DMS79 (cell line): ENCODE measurements around the gene PRRT3.

Experiments
- DNase-seq: peaks from one replicate; lab custom pipeline; 2025; lab: John Stamatoyannopoulos, UW

The PRRT3 gene

GRCh38 chr3:9951962-9952805 lies at the start of gene PRRT3:
PRRT3 (minus strand) TSS chr3:9952408; CDS start chr3:9950115, 2,293 bp downstream.
- DNase-seq, result peak; percentile 0

GRCh38 chr3:10000686-10001085 lies 48.5 kb upstream of the PRRT3 start:
- no peak for DNase-seq

- DNase-seq, result no peak
Observed at GRCh38 chr3:9994086-9994844, 42.1 kb upstream of the PRRT3 start.

- no peak for DNase-seq
Observed at GRCh38 chr3:9986230-9986725, 34.1 kb upstream of the PRRT3 start.

GRCh38 chr3:9980251-9980650 lies 28.0 kb upstream of the PRRT3 start:
- no peak for DNase-seq

- no peak for DNase-seq
Observed at GRCh38 chr3:9978710-9979305, 26.6 kb upstream of the PRRT3 start.

GRCh38 chr3:9976721-9977709 lies 24.8 kb upstream of the PRRT3 start:
- no peak for DNase-seq

- DNase-seq, result no peak
Observed at GRCh38 chr3:9970020-9970652, 17.9 kb upstream of the PRRT3 start.

GRCh38 chr3:9969632-9970019 lies 17.4 kb upstream of the PRRT3 start:
- no peak for DNase-seq

- no peak for DNase-seq
Observed at GRCh38 chr3:9966841-9967240, 14.6 kb upstream of the PRRT3 start.

- no peak for DNase-seq
Observed at GRCh38 chr3:9965200-9965875, 13.1 kb upstream of the PRRT3 start.

- DNase-seq, result no peak
Observed at GRCh38 chr3:9957214-9957613, 5.0 kb upstream of the PRRT3 start.

GRCh38 chr3:9955611-9956352 lies 3.6 kb upstream of the PRRT3 start:
- DNase-seq, result no peak

GRCh38 chr3:9955067-9955502 lies 2.9 kb upstream of the PRRT3 start:
- peak; percentile 32 for DNase-seq

- DNase-seq, result no peak
Observed at GRCh38 chr3:9951598-9951961, 628 bp downstream of the PRRT3 start.

GRCh38 chr3:9951126-9951525 lies 1.1 kb downstream of the PRRT3 start:
- no peak for DNase-seq

- no peak for DNase-seq
Observed at GRCh38 chr3:9949626-9950025, 2.6 kb downstream of the PRRT3 start.

GRCh38 chr3:9949115-9949514 lies 3.1 kb downstream of the PRRT3 start:
- DNase-seq, result no peak

- no peak for DNase-seq
Observed at GRCh38 chr3:9948586-9948985, 3.6 kb downstream of the PRRT3 start.
